ENCODE results near the gene MNX1.

MNX1 gene

DNA sequence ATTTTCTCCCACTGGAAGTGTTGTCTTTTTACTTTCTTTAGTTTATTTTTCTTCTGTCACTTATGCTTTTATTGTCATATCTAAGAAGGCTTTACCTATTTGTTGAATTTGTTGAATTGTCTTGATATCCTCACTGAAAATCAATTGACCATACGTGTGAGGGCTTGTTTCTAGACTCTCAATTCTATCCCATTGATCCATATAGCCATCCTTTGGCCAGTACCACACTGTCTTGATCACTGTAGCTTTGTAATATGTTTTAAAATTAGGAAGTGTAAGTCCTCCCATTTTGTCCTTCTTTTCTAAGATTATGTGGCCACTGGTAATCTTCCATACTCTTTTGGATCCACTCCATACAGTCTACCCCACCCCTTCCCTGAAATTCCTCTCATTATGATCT is 25.5 kb upstream of the MNX1 start:
- TF ChIP-seq, protein P1, sequence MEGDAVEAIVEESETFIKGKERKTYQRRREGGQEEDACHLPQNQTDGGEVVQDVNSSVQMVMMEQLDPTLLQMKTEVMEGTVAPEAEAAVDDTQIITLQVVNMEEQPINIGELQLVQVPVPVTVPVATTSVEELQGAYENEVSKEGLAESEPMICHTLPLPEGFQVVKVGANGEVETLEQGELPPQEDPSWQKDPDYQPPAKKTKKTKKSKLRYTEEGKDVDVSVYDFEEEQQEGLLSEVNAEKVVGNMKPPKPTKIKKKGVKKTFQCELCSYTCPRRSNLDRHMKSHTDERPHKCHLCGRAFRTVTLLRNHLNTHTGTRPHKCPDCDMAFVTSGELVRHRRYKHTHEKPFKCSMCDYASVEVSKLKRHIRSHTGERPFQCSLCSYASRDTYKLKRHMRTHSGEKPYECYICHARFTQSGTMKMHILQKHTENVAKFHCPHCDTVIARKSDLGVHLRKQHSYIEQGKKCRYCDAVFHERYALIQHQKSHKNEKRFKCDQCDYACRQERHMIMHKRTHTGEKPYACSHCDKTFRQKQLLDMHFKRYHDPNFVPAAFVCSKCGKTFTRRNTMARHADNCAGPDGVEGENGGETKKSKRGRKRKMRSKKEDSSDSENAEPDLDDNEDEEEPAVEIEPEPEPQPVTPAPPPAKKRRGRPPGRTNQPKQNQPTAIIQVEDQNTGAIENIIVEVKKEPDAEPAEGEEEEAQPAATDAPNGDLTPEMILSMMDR (IDR thresholded peaks at IDR 0.05; ENCODE audit: low read depth, low read length): no peak
- Histone ChIP-seq H3K4me3 (ENCODE audit: low read depth, low read length) (no peak overlapping the region), H3K9me3 (no peaks in the 10 kb centered on the region), H3K27me3 (peaks cover 73% of the 10 kb centered on the region), H3K36me3 (no peaks in the 10 kb centered on the region), H3K4me1 (no peaks in the 10 kb centered on the region)
- DNase-seq: no peak

DNA sequence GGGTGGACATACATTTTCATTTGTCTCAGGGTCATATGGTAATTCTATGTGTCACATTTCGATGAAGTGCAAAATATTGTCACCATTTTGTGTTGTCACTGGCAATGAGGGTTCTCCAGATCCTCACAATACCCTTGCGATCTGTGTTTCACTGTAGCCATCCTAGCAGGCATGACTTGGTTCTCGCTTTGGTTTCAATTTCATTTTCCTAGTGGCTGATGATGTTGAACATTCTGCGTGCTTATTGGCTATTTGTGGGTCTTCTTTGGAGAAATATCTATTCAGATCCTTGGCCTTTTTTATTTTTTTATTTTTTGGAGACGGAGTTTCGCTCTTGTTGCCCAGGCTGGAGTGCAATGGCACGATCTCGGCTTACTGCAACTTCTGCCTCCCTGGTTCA is 24.8 kb upstream of the MNX1 start:
- Histone ChIP-seq H3K36me3 (no peaks in the 10 kb centered on the region), H3K4me3 (ENCODE audit: low read depth, low read length) (no peak overlapping the region), H3K4me1 (no peaks in the 10 kb centered on the region), H3K27me3 (peaks cover 70% of the 10 kb centered on the region), H3K9me3 (no peaks in the 10 kb centered on the region)
- TF ChIP-seq, protein P1 (IDR thresholded peaks at IDR 0.05; ENCODE audit: low read depth, low read length): no peak
- no peak for DNase-seq

DNA sequence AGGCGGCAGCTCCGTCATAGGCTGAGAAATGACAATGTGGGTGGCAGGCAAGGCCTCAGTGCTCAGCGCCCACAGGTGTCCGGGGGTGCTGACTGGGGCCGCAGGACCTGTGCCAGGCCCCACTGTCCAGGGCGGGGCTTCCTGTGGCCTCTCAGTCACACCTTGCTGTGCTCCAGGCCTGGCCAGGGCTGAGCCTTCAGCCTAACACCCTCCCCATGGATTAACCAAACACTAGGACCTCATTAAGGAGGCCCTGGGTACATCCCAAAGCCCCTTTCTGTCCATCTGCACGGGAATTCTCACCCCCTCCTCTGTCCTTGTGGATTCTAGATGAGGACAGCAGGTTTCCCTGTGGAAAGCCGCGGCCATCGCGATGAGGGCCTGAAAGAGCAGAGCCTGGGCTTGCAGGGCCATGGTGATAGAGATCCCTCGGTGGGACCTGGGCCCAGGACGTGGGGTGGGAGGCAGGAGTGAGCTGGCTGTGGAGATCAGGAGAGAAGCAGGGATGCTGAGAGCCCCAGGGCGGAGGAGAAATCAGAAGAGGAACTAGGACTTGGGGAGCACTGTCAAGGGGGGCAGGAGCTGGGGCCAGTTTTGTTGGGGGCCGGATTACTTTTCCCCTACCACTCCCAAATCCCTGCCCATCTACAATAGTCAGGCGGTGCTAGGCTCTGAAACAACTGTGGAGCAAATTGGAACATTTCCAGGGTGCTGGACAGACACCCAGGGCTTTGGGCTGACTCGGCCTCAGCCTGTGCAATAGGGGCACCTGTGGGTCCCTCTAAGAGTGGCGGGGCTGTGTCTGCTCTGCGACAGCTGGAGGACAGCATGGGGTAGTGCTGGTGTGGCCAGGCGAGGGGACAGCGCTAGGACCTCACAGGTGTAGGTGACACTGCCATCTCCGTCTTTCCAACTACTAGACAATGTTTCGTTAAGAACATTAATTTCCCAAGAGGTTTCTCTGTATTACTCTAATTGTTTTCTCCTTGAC is 23.3 kb upstream of the MNX1 start:
- Histone ChIP-seq H3K27me3 (peaks cover 66% of the 10 kb centered on the region), H3K4me3 (ENCODE audit: low read depth, low read length) (no peak overlapping the region), H3K9me3 (no peaks in the 10 kb centered on the region), H3K4me1 (no peaks in the 10 kb centered on the region), H3K36me3 (no peaks in the 10 kb centered on the region)
- TF ChIP-seq, protein P1 (IDR thresholded peaks at IDR 0.05; ENCODE audit: low read depth, low read length): no peak
- no peak for DNase-seq

DNA sequence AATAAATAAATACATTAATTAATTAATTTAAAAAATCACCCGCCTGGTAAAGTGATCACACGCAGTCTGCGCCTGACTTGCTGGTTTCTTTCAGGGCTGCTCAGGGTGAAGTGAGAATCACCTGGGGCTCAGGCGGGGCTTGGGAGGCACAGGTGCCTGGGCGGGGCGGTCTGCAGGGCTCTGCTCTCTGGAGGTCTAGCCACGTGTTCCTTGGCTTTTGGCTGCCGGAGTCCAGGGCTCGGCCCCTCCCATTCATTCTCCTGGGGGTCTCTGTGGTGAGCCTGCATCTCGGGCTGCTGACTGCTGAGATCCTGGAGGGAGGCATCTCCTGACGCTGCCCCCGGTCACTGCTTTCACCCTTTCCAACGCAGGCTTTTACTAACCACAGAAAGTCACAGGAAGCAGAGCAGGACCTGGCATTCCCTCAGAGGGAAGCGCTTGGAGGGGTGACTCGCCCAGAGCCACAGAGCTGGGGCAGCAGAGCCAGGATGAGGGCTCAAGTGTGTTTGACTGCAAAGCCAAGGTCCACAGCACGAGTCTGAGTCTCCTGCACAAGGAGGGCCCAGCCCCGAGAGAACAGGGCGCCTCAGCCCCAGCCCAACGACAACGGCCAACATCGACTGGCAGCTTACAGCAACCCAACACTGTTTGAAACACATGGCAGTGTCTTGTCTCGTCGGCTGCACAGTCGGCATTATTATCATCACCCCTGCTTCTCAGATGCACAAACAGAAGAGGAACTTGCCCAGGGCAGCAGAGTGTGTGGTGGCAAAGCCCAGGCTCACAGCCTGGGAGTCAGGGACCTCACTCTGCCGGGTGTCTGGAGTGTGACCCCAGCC is 22.4 kb upstream of the MNX1 start:
- Histone ChIP-seq H3K4me3 (ENCODE audit: low read depth, low read length) (no peak overlapping the region), H3K27me3 (peaks cover 75% of the 10 kb centered on the region), H3K4me1 (no peaks in the 10 kb centered on the region), H3K9me3 (no peaks in the 10 kb centered on the region), H3K36me3 (no peaks in the 10 kb centered on the region)
- TF ChIP-seq, protein P1 (IDR thresholded peaks at IDR 0.05; ENCODE audit: low read depth, low read length): no peak
- DNase-seq: no peak

DNA sequence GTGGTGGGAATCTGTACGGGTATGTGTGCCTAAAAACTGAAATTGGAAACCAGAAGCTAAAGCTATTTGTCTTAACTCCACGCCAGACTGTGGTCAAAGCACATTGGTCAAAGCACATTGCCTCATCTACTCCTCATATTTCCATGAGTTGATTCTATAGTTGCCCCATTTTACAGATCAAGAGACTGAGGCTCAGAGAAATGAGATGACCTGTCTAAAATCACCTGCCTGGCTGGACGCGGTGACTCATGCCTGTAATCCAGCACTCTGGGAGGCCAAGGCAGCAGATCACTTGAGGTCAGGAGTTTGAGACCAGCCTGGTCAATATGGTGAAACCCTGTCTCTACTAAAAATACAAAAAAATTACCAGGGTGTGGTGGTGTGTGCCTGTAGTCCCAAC is 21.7 kb upstream of the MNX1 start:
- TF ChIP-seq, protein P1 (IDR thresholded peaks at IDR 0.05; ENCODE audit: low read depth, low read length): no peak
- no peak overlapping the region for H3K4me3 ChIP-seq (ENCODE audit: low read depth, low read length)
- no peaks in the 10 kb centered on the region for H3K4me1 ChIP-seq
- H3K27me3 ChIP-seq: peaks cover 79% of the 10 kb centered on the region
- no peaks in the 10 kb centered on the region for H3K36me3 ChIP-seq
- no peaks in the 10 kb centered on the region for H3K9me3 ChIP-seq
- no peak for DNase-seq
